Measurements from ENCODE around the gene SLC39A2.
"Not testable (repeated sequence)": the region's sequence is repeated elsewhere in the genome, so short reads cannot be mapped to it uniquely, and the experiment has no call there.

SLC39A2 gene

GRCh38 chr14:20998674-20999366 lies at the start of gene SLC39A2:
Gene SLC39A2, plus strand, starts transcription at chr14:20999293. Its CDS starts 154 bp downstream, at chr14:20999447.
- no peak for DNase-seq

- DNase-seq: not testable (repeated sequence)
Observed at GRCh38 chr14:20954736-20955537, 44.2 kb upstream of the SLC39A2 start, which contains the start of gene RNASE2. Gene RNASE2, plus strand, starts transcription at chr14:20955487. Its CDS starts 285 bp downstream, at chr14:20955772.

GRCh38 chr14:20955538-20955873 lies 43.6 kb upstream of the SLC39A2 start:
- not testable (repeated sequence) for DNase-seq

- DNase-seq: no peak
Observed at GRCh38 chr14:20956376-20956976, 42.6 kb upstream of the SLC39A2 start.

GRCh38 chr14:20958946-20959345 lies 40.1 kb upstream of the SLC39A2 start:
- DNase-seq: not testable (repeated sequence)

GRCh38 chr14:20969336-20969735 lies 29.8 kb upstream of the SLC39A2 start:
- no peak for DNase-seq

GRCh38 chr14:20970647-20970982 lies 28.5 kb upstream of the SLC39A2 start:
- no peak for DNase-seq

- peak; percentile 86 for DNase-seq
Observed at GRCh38 chr14:20970983-20971704, 27.9 kb upstream of the SLC39A2 start.

GRCh38 chr14:20971705-20972021 lies 27.4 kb upstream of the SLC39A2 start:
- no peak for DNase-seq

GRCh38 chr14:20973501-20973900 lies 25.6 kb upstream of the SLC39A2 start:
- DNase-seq: no peak

GRCh38 chr14:20976291-20976690 lies 22.8 kb upstream of the SLC39A2 start:
- DNase-seq: no peak

- DNase-seq: no peak
Observed at GRCh38 chr14:20978687-20979086, 20.4 kb upstream of the SLC39A2 start.

GRCh38 chr14:20980906-20981305 lies 18.2 kb upstream of the SLC39A2 start:
- no peak for DNase-seq

GRCh38 chr14:20982646-20983369 lies 16.3 kb upstream of the SLC39A2 start:
- no peak for DNase-seq

- not testable (repeated sequence) for DNase-seq
Observed at GRCh38 chr14:20985650-20986049, 13.4 kb upstream of the SLC39A2 start.

- no peak for DNase-seq
Observed at GRCh38 chr14:20986811-20987210, 12.3 kb upstream of the SLC39A2 start.

GRCh38 chr14:20988717-20989470 lies 10.2 kb upstream of the SLC39A2 start:
- no peak for DNase-seq

GRCh38 chr14:20989471-20989786 lies 9.7 kb upstream of the SLC39A2 start:
- DNase-seq: no peak

GRCh38 chr14:20989787-20990600 lies 9.1 kb upstream of the SLC39A2 start, which contains the start of gene METTL17:
Gene METTL17, plus strand, starts transcription at chr14:20989980. Its CDS starts 23 bp downstream, at chr14:20990003.
- DNase-seq: peak; percentile 99

GRCh38 chr14:20996521-20996920 lies 2.6 kb upstream of the SLC39A2 start:
- DNase-seq: no peak

GRCh38 chr14:20997115-20997514 lies 2.0 kb upstream of the SLC39A2 start:
- DNase-seq: no peak
